Stomach (tissue), 4 donors: ENCODE data around the gene CRADD.

Source experiments
- EP300 ChIP-seq: sonication (generic); formaldehyde crosslinking; IDR thresholded peaks from one replicate; pipeline ENCODE4 v1.6.1; 2017; ENCODE audit warnings: antibody characterized with exemption
- POLR2A ChIP-seq, 4 donors: fragments of 450-650 bp; IDR thresholded peaks; one replicate each; pipeline ENCODE4 v1.6.1; 2016; ENCODE audit warnings: antibody characterized with exemption in 4 of 4, control low read depth in 2 of 4, mild to moderate bottlenecking in 1 of 4, moderate library complexity in 1 of 4
- POLR2AphosphoS5 ChIP-seq, 3 donors: sonication (generic); formaldehyde crosslinking; IDR thresholded peaks; one replicate each; pipeline ENCODE4 v1.6.1; 2016; ENCODE audit warnings: antibody characterized with exemption in 3 of 3
- TF ChIP-seq, protein P1 (sequence below), 7 experiments: fragments of 450-650 bp in 4 of 7; fragments of 200-600 bp in 3 of 7; sonication (generic) in 3 of 7; IDR thresholded peaks; one replicate each; pipeline ENCODE4 v1.5.1; 2016 to 2019; ENCODE audit warnings: antibody characterized with exemption in 7 of 7, control low read depth in 2 of 7, mild to moderate bottlenecking in 1 of 7

DNA sequence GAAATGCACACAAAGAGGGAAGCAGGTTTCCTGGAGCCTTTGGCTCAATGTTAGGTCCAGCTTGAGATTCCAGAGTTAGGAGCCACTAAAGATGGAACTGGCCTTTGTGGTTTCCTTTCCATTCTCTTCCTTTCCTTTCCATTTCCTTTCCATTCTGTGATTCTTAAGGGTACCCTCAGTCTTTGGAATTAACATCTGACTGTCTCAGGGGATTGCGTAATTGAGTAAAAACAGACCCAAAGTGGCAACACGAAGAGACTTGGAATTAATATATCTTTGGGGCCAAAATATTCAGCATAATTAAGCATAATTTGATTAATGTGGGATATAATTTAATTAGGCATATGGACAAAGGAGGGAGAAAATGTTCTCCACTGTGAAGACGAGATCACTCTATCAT is 205.6 kb downstream of the CRADD start:
- TF ChIP-seq, protein P1, sequence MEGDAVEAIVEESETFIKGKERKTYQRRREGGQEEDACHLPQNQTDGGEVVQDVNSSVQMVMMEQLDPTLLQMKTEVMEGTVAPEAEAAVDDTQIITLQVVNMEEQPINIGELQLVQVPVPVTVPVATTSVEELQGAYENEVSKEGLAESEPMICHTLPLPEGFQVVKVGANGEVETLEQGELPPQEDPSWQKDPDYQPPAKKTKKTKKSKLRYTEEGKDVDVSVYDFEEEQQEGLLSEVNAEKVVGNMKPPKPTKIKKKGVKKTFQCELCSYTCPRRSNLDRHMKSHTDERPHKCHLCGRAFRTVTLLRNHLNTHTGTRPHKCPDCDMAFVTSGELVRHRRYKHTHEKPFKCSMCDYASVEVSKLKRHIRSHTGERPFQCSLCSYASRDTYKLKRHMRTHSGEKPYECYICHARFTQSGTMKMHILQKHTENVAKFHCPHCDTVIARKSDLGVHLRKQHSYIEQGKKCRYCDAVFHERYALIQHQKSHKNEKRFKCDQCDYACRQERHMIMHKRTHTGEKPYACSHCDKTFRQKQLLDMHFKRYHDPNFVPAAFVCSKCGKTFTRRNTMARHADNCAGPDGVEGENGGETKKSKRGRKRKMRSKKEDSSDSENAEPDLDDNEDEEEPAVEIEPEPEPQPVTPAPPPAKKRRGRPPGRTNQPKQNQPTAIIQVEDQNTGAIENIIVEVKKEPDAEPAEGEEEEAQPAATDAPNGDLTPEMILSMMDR (IDR thresholded peaks at IDR 0.05) = no peak
- no peak for TF ChIP-seq POLR2A (IDR thresholded peaks at IDR 0.05)
- no peak for TF ChIP-seq POLR2AphosphoS5 (IDR thresholded peaks at IDR 0.05)
- TF ChIP-seq EP300 = no peak
